Measurements from ENCODE around the gene C15orf40. TPM values are rescaled to one million over a fixed set of nuclear protein-coding genes. Genes with fewer than 3 reads are reported as not detected.

Gene C15orf40
- total and polyA plus RNA-seq, 9 of the 15 experiments (the other 6 are each of a cell fraction or from before 2014, with no cell fraction given), result 15.9 to 52.0 (median 27.0) TPM

- TF ChIP-seq CUX1 (CRISPR knock-in tag; IDR thresholded peaks at IDR 0.05) (no peak), CCNT2 (IDR thresholded peaks at IDR 0.05; ENCODE audit: borderline replicate concordance, extremely low read depth, insufficient read length, low read depth, low read length) (no peak), NR2C1 (IDR thresholded peaks at IDR 0.05) (no peak), NR2C1 (tag; IDR thresholded peaks at IDR 0.05) (no peak), RBFOX2 (IDR thresholded peaks at IDR 0.05; ENCODE audit: low read depth, low read length) (no peak), MTA1 (IDR thresholded peaks at IDR 0.05; ENCODE audit: borderline replicate concordance) (no peak)
Measured at GRCh38 chr15:83018436-83018835, 7.0 kb upstream of the C15orf40 start (continued).

DNA sequence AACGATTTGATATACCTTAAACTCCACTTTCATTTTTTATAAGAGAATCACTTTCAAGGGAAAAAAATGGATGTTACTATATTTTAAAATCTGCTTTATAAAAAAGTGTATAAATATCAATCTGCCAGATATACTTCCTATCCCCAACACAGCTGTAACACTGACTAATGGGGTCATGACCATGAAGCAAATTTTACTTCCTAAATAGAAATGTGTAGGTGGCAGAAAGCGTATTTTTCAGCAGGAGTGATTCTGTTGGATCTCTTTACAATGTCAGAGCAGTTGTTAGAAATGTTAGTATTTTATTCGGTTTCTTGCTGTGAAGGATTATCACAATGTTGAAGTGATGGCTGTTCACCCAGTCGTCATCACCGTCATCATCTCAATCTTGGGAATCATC lies 5.5 kb upstream of the C15orf40 start:
- POLR2A ChIA-PET, result no interaction called here
- H3K4me1 ChIP-seq (replicated peaks in 1 of 2; ENCODE audit: control insufficient read depth in 2 of 2, insufficient read depth in 2 of 2, low read length in 2 of 2), result peaks cover 14 to 20% of the 10 kb centered on the region in 2 experiments; a peak in 4 of 5 replicates
- no peak for DNase-seq (ENCODE audit: extremely low read depth in 1 of 4, low spot score in 3 of 4)
- H4K20me1 ChIP-seq (replicated peaks; ENCODE audit: control insufficient read depth, insufficient read depth, low read length), result no peaks in the 10 kb centered on the region
- no peak overlapping the region for H3K4me3 ChIP-seq
- in situ Hi-C loops (cut with MboI), result no loop called here
- intact Hi-C loops (cut with micrococcal nuclease), result no loop called here
- TSS peak; percentile 38 for BruUV-seq (replicated peaks)
- CTCF ChIA-PET (ENCODE audit: low intra/inter-chr PET ratio), result no interaction called here
- H3K4me2 ChIP-seq (ENCODE audit: insufficient read depth, low read length), result no peak overlapping the region
- no peak overlapping the region for H3K27ac ChIP-seq (ENCODE audit: extremely low read depth, low read depth, low read length)
- WGBS (ENCODE audit: insufficient coverage, low coverage, missing lambda C conversion rate), result 80% methylated on average over 5 of the region's 5 CpGs
- no peak for ATAC-seq
- no peak for FAIRE-seq
- no peaks in the 10 kb centered on the region for H3K9me3 ChIP-seq (replicated peaks; ENCODE audit: control insufficient read depth, insufficient read depth, low read depth, low read length)
- H3K79me2 ChIP-seq (ENCODE audit: control insufficient read depth, insufficient read depth, low read length), result peaks cover 13% of the 10 kb centered on the region
- H3K9ac ChIP-seq (ENCODE audit: insufficient read depth in 1 of 2, low read depth in 2 of 2, low read length in 2 of 2), result no peak overlapping the region
- H2AFZ ChIP-seq (ENCODE audit: low read depth, low read length), result no peak overlapping the region
- H3K9me1 ChIP-seq (ENCODE audit: control insufficient read depth, insufficient read depth, low read length), result no peaks in the 10 kb centered on the region
- H3K27me3 ChIP-seq (ENCODE audit: control insufficient read depth in 2 of 2, insufficient read depth in 2 of 2, low read length in 2 of 2), result no peaks in the 10 kb centered on the region
- peaks cover 49% of the 10 kb centered on the region for H3K36me3 ChIP-seq (ENCODE audit: control insufficient read depth, insufficient read depth, low read length)
- TF ChIP-seq PTBP1 (IDR thresholded peaks at IDR 0.05; ENCODE audit: low read depth, low read length), result no peak
- TF ChIP-seq, protein P1, sequence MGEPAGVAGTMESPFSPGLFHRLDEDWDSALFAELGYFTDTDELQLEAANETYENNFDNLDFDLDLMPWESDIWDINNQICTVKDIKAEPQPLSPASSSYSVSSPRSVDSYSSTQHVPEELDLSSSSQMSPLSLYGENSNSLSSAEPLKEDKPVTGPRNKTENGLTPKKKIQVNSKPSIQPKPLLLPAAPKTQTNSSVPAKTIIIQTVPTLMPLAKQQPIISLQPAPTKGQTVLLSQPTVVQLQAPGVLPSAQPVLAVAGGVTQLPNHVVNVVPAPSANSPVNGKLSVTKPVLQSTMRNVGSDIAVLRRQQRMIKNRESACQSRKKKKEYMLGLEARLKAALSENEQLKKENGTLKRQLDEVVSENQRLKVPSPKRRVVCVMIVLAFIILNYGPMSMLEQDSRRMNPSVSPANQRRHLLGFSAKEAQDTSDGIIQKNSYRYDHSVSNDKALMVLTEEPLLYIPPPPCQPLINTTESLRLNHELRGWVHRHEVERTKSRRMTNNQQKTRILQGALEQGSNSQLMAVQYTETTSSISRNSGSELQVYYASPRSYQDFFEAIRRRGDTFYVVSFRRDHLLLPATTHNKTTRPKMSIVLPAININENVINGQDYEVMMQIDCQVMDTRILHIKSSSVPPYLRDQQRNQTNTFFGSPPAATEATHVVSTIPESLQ (CRISPR knock-in tag; IDR thresholded peaks at IDR 0.05), result no peak
- no peak for TF ChIP-seq CC2D1A (IDR thresholded peaks at IDR 0.05)
- TF ChIP-seq, protein P2, sequence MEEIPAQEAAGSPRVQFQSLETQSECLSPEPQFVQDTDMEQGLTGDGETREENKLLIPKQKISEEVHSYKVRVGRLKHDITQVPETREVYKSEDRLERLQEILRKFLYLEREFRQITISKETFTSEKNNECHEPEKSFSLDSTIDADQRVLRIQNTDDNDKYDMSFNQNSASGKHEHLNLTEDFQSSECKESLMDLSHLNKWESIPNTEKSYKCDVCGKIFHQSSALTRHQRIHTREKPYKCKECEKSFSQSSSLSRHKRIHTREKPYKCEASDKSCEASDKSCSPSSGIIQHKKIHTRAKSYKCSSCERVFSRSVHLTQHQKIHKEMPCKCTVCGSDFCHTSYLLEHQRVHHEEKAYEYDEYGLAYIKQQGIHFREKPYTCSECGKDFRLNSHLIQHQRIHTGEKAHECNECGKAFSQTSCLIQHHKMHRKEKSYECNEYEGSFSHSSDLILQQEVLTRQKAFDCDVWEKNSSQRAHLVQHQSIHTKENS (CRISPR knock-in tag; IDR thresholded peaks at IDR 0.05), result no peak
- TF ChIP-seq, protein P3, sequence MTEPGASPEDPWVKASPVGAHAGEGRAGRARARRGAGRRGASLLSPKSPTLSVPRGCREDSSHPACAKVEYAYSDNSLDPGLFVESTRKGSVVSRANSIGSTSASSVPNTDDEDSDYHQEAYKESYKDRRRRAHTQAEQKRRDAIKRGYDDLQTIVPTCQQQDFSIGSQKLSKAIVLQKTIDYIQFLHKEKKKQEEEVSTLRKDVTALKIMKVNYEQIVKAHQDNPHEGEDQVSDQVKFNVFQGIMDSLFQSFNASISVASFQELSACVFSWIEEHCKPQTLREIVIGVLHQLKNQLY (CRISPR knock-in tag; conservative IDR thresholded peaks at IDR 0.05), result no peak
- no peak for TF ChIP-seq SIX5 (IDR thresholded peaks at IDR 0.05; ENCODE audit: borderline replicate concordance in 1 of 2, insufficient read depth in 1 of 2, low read depth in 1 of 2, low read length in 2 of 2)

All from K562 (cell line).